ENCODE results near the gene TBC1D21.
"Not testable (repeated sequence)": the region's sequence is repeated elsewhere in the genome, so short reads cannot be mapped to it uniquely, and the experiment has no call there.

The TBC1D21 gene

DNA sequence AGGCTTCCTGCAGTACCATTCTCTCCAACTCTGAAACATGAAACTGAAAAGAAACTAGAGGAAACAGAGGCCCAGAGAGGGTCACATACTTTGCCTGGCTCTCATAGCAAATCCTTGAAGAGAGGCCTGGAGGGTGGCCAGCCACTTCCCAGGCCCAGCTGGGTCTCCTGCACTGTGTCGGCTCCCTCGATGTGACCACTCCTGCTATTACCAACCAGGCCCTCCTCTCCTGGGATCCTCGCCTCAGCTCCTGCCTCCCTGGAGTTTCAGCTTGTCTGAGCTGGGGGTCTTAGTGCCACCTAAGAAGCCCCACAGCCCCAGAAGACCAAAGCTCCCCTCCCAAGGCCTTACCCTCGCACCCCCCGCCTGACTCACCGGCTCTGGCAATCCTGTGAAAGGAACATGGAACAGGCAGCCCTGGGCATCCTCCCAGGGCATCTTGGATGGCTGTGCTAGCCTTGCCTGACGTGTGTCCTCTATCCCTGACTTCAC is 57.5 kb downstream of the TBC1D21 start:
- DNase-seq, result no peak

DNA sequence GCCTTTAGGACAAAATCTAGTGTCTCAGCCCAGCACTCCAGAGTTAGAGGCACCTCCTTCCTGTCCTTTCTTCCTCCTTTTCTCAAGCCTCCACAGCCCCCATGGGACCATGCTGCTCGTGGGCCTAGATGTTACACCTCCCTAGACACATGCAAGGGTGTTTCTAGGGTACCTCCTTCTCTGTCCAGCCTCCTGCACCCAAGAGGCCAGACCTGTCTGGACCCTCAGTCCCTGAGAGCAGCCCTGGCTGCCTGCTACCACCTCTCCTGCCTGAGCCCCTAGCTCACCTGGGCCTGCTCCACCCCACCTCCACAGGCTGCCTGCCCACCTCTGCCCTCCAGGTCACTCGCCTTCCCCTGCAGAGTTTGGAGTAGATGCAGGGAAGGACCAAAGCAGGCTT is 58.1 kb downstream of the TBC1D21 start:
- no peak for DNase-seq

DNA sequence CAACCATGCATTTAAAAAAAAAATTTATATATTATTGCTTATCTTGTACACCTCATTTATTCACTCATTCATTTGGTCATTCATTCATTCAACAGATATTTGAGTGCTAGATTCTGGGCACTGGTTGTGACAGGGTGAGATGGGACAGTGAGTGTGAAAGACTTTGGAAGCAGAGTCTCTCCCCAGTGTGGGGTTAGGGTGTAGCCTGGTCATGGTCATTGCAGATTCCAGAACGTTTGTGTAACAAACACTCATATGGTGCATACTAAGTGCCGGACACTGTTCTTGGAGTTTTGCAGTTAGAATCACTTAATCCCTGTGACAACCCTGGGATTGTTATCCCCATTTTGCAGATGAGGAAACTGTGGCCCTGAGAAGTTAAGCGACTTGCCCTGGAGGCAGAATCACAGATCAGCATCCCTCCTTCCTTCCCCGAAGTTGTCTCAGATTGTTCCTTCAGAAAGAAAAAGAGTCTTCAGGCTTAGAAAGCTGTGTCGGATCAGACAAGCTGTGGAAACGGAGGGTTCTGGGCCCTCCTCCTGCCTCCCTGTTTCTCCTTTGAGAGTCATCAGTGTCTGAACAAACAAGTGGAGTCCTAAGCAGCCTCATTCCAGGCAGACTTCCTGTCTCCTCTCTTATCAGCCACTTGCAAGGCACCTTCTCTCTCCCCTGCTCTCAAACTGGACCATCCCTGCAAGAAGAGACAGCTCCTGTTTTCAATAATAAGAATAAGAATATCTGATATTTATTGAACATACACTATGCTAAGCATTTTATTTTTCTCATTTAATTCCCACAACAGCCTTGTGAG is 59.2 kb downstream of the TBC1D21 start:
- no peak for DNase-seq

DNA sequence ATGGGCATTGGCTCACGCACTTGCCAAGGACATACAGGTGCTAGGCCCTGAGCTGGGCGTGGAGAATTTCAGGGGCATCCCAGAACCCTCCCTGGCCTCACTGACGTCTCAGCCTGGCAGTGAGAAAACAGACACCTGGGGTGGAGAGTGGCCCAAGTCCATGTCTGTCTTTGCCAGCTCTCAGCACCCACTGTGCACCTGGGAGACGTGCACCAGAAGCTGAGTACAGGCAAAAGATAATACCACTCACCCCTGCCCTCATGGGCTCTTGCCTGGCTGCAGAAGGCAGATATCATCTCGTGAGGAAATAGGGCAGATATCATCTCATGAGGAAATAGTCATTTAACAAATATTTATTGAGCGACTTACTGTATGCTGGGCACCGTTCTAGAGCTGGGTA is 60.9 kb downstream of the TBC1D21 start:
- DNase-seq, result no peak

DNA sequence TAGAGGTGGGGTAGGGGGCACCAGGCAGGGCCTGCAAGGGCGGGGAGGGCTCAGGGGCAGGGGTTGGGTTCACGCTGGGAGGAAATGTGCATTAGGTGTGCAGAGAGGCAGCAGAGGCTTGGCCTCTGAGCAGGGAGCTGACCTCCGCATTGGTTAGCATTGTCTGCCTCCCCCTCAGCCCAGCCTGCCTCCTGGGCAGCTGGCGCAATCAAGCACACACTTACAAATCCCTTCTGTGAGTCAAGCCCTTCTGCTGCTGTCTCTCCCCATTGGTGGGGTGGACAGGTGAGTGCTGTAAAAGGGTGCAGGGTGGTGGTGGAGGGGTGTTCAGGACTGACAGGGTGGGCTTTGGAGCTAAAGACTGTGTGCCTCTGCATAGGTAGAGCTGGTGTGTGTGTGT is 62.2 kb downstream of the TBC1D21 start:
- DNase-seq, result no peak

DNA sequence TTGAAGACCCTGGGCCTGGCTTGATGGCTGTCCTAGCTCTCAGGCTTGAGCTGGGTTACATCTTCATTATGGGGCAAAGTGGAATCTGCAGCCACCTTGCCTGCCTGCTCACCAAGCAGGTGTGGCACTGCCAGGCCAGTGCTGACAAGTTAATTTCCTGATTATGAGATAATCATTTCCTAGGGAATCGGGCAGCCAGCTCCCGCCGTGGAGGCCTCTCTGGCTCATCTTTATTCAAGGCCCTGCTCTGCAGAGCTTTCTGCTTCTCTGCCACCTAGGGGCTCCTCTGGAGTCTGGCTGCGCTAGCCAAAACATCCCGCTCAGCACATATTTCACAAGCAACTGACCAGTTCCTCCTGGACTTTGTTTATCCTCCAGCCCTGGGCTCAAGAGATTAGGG is 62.8 kb downstream of the TBC1D21 start:
- no peak for DNase-seq

DNA sequence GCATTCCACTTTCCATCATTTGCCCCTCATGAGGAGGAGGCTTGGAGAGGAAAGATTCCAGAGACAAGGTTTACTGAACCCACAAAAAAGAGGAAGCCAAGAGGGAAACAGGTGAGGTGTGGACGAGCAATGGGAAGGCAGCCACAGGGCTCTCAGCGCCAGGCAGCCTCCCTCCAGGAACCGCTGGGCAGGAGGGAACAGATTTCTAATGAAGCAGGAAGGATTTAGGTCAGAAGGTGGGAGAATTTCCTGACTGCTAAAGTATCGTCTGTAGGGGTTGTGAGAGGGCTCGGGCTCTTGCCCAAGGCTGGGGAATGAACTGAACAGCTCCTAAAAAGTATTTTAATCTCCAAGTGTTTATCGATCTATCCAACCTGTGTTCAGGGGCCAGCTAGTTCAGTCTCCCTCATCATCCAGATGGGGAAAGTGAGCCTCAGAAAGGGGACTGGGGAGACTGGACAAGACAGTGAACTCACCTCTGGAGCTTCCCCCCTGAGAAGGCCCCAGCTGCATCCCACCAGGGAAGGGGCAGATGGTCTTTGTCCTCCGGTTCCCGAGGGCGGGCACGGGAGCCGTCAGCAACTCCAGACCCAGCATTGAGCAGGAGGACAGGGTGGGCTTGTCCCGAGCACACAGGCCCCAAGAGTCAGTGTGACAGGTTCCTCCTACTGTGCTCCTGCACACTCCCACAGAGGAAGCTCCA is 63.4 kb downstream of the TBC1D21 start:
- DNase-seq, result no peak

DNA sequence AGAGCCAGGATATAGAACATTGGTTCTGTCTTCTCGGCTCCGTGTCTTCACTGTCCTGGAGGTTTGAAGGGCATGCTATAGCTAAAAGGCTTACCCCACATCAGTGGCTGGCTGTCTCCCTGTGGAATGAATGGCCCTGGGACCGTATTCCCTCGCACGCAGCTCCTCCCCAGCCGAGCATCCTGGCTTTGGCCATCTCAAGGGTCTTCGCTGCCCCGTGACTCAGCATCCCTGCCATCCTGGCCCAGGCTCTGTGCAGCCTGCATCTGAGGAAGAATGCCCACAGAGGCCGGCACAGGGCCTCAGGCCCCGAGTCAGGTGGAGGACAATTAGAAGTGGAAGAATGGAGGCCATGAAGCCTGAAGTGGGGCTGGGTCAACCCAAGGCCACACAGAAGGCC is 63.9 kb downstream of the TBC1D21 start:
- no peak for DNase-seq

DNA sequence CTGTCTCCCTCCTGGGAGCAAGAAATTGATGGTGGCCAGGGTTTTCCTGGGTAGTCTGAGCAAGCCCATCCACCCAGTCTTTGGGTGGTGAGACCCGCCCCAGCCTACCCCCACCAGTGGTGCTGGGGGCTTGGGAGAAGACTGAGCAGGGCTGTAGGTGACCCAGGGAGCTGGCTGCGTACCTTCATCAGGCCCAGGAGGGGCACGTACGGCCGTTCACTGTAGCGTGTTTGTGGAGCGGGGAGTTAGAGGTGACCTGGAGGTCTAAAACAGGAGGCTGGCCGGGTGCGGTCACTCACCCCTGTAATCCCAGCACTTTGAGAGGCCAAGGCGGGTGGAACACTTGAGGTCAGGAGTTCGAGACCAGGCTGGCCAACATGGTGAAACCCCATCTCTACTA is 64.4 kb downstream of the TBC1D21 start:
- DNase-seq, result no peak

DNA sequence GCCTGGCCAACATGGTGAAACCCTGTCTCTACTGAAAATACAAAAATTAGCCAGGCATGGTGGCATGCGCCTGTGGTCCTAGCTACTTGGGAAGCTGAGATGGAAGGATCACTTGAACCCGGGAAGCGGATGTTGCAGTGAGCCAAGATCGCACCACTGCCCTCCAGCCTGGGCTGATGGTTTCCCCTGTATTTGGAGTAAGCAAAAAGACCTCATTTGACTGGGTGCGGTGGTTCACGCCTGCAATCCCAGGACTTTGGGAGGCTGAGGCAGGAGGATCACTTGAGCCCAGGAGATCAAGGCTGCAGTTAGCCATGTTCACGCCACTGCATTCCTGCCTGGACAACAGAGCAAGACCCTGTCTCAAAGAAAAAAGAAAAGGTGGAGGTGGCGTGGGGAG is 65.2 kb downstream of the TBC1D21 start:
- DNase-seq, result not testable (repeated sequence)

All from NCI-H2029 treated with DMSO at 0.1 percent for 48 hours (cell line).